Measurements from ENCODE around the gene ANKRD28.

- TF ChIP-seq CTCF (conservative IDR thresholded peaks at IDR 0.05; ENCODE audit: low read length) (no peak), EZH2phosphoT487 (IDR thresholded peaks at IDR 0.05; ENCODE audit: borderline replicate concordance, low read depth, low read length) (no peak)
Observed at GRCh38 chr3:15713364-15713763, 84.4 kb downstream of the ANKRD28 start.
